ENCODE results near the gene GNAL.

DNA sequence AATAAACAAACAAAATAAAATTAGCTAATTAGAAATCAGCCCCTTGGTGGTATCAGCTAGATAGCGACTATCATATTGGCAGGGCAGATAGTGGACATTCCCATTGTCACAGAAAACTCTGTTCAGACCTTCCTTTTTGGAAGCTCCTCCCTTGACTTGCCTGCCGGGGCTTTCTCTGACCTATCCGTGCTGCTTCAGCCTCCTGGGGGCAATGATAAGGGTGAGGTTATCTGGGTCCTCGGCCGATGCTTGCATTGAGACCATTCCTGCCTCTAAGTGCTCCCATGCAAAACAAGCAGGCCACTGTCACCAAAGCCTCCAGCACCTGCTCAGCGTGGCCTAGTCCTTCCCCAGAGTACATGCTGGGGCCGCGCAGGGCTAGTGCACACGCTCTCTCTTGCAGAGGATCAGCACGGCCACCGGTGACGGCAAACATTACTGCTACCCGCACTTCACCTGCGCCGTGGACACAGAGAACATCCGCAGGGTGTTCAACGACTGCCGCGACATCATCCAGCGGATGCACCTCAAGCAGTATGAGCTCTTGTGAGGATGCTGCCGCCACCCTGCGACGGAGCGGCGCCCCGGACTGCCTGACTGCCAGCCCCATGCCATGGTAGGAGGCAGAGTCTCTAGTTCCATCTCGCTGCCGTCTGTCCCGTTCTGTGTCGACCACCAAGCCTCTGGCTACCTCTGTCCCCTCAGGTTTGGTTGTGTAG lies 191.7 kb downstream of the GNAL start:
- no peak for TF ChIP-seq POLR2A (IDR thresholded peaks at IDR 0.05)
- TF ChIP-seq, protein P1, sequence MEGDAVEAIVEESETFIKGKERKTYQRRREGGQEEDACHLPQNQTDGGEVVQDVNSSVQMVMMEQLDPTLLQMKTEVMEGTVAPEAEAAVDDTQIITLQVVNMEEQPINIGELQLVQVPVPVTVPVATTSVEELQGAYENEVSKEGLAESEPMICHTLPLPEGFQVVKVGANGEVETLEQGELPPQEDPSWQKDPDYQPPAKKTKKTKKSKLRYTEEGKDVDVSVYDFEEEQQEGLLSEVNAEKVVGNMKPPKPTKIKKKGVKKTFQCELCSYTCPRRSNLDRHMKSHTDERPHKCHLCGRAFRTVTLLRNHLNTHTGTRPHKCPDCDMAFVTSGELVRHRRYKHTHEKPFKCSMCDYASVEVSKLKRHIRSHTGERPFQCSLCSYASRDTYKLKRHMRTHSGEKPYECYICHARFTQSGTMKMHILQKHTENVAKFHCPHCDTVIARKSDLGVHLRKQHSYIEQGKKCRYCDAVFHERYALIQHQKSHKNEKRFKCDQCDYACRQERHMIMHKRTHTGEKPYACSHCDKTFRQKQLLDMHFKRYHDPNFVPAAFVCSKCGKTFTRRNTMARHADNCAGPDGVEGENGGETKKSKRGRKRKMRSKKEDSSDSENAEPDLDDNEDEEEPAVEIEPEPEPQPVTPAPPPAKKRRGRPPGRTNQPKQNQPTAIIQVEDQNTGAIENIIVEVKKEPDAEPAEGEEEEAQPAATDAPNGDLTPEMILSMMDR (IDR thresholded peaks at IDR 0.05): no peak

Measured in body of pancreas (tissue), 4 donors.